ENCODE measurements around the gene UTF1. TPM values are rescaled to one million over a fixed set of nuclear protein-coding genes. Genes with fewer than 3 reads are reported as not detected.

Gene UTF1
- total RNA-seq, 2 donors from 2014 or later, result 1.5 TPM; not detected in 1

- H3K36me3 Mint-ChIP-seq (ENCODE audit: low read depth), result peaks cover 14% of the 10 kb centered on the region
- Histone ChIP-seq H3K27ac (ENCODE audit: low read depth, low read length) (no peak overlapping the region), H3K27me3 (ENCODE audit: control insufficient read depth, insufficient read depth, low read length, poor library complexity, severe bottlenecking) (peaks cover 35% of the 10 kb centered on the region), H3K36me3 (ENCODE audit: control insufficient read depth, insufficient read depth, low read length) (no peaks in the 10 kb centered on the region), H3K9ac (ENCODE audit: extremely low read depth, low read length, poor library complexity, severe bottlenecking) (no peak overlapping the region), H3K4me1 (ENCODE audit: control insufficient read depth, insufficient read depth, low read length) (no peaks in the 10 kb centered on the region), H3K4me3 (ENCODE audit: low read length) (no peak overlapping the region), H3K9me3 (ENCODE audit: control insufficient read depth, low read length) (no peaks in the 10 kb centered on the region)
- H3K4me1 Mint-ChIP-seq, result peaks cover 12% of the 10 kb centered on the region
- DNase-seq, result no peak
- H3K4me3 Mint-ChIP-seq, result no peak overlapping the region
- no peaks in the 10 kb centered on the region for H3K9me3 Mint-ChIP-seq
- H3K27me3 Mint-ChIP-seq (ENCODE audit: insufficient read depth), result peaks cover 23% of the 10 kb centered on the region
- H3K27ac Mint-ChIP-seq, result no peak overlapping the region
- WGBS, 2 experiments (ENCODE audit: insufficient coverage in 1 of 2, insufficient read length in 1 of 2), result 95 to 100% methylated on average over 6 to 15 of the region's 15 CpGs
- TF ChIP-seq CTCF (conservative IDR thresholded peaks at IDR 0.05), result no peak
Measured at GRCh38 chr10:133239990-133240389, 10.0 kb downstream of the UTF1 start.

GRCh38 chr10:133241501-133242205 lies 11.6 kb downstream of the UTF1 start:
- Mint-ChIP-seq H3K27me3 (ENCODE audit: insufficient read depth) (peaks cover 9% of the 10 kb centered on the region), H3K4me1 (peaks cover 16% of the 10 kb centered on the region), H3K27ac (no peak overlapping the region), H3K4me3 (no peak overlapping the region), H3K36me3 (ENCODE audit: low read depth) (peaks cover 14% of the 10 kb centered on the region), H3K9me3 (no peaks in the 10 kb centered on the region)
- Histone ChIP-seq H3K9ac (ENCODE audit: extremely low read depth, low read length, poor library complexity, severe bottlenecking) (no peak overlapping the region), H3K27me3 (ENCODE audit: control insufficient read depth, insufficient read depth, low read length, poor library complexity, severe bottlenecking) (peaks cover 18% of the 10 kb centered on the region), H3K4me3 (ENCODE audit: low read length) (no peak overlapping the region), H3K27ac (ENCODE audit: low read depth, low read length) (no peak overlapping the region), H3K4me1 (ENCODE audit: control insufficient read depth, insufficient read depth, low read length) (no peaks in the 10 kb centered on the region), H3K9me3 (ENCODE audit: control insufficient read depth, low read length) (no peaks in the 10 kb centered on the region), H3K36me3 (ENCODE audit: control insufficient read depth, insufficient read depth, low read length) (no peaks in the 10 kb centered on the region)
- 92 to 94% methylated on average over 21 to 25 of the region's 25 CpGs for WGBS, 2 experiments (ENCODE audit: insufficient coverage in 1 of 2, insufficient read length in 1 of 2)
- TF ChIP-seq CTCF (conservative IDR thresholded peaks at IDR 0.05), result no peak
- no peak for DNase-seq

GRCh38 chr10:133242611-133243356 lies 12.8 kb downstream of the UTF1 start:
- Mint-ChIP-seq H3K27ac (no peak overlapping the region), H3K27me3 (ENCODE audit: insufficient read depth) (peaks cover 6% of the 10 kb centered on the region), H3K9me3 (no peaks in the 10 kb centered on the region), H3K4me3 (no peak overlapping the region), H3K36me3 (ENCODE audit: low read depth) (peaks cover 14% of the 10 kb centered on the region), H3K4me1 (peaks cover 21% of the 10 kb centered on the region)
- 94 to 96% methylated on average over 19 to 27 of the region's 27 CpGs for WGBS, 2 experiments (ENCODE audit: insufficient coverage in 1 of 2, insufficient read length in 1 of 2)
- Histone ChIP-seq H3K4me1 (ENCODE audit: control insufficient read depth, insufficient read depth, low read length) (no peaks in the 10 kb centered on the region), H3K36me3 (ENCODE audit: control insufficient read depth, insufficient read depth, low read length) (no peaks in the 10 kb centered on the region), H3K4me3 (ENCODE audit: low read length) (no peak overlapping the region), H3K9me3 (ENCODE audit: control insufficient read depth, low read length) (no peaks in the 10 kb centered on the region), H3K9ac (ENCODE audit: extremely low read depth, low read length, poor library complexity, severe bottlenecking) (no peak overlapping the region), H3K27me3 (ENCODE audit: control insufficient read depth, insufficient read depth, low read length, poor library complexity, severe bottlenecking) (peaks cover 9% of the 10 kb centered on the region), H3K27ac (ENCODE audit: low read depth, low read length) (no peak overlapping the region)
- no peak for TF ChIP-seq CTCF (conservative IDR thresholded peaks at IDR 0.05)
- DNase-seq, result no peak
